Activated CD4-positive, alpha-beta T cell treated with anti-CD3 and anti-CD28 coated beads for 4 hours (primary cell): ENCODE data around the gene CHST9.

Source experiments
- DNase-seq, 2 donors: peaks; one replicate each; pipeline ENCODE4 v3.0.0-alpha.2; 2020

The CHST9 gene

DNA sequence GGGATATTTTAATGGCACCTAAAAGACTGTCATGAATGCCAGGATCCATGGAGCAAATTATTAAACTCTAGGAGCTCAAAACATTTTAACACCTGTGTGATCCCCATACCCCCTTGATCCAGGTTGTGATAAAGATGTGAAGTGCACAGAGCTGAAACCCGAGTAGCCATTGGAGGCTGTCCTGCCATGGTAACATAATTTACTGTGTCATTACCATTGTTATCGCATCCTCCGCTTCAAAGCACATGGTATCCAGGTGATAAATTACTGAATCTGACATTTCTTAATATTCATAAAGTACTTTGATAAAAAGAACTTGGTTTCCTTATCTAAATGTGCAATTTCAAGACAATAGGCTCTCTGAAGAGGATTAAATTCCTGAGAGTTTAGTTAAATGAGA, 109.3 kb downstream of the CHST9 start:
- no peak for DNase-seq

DNA sequence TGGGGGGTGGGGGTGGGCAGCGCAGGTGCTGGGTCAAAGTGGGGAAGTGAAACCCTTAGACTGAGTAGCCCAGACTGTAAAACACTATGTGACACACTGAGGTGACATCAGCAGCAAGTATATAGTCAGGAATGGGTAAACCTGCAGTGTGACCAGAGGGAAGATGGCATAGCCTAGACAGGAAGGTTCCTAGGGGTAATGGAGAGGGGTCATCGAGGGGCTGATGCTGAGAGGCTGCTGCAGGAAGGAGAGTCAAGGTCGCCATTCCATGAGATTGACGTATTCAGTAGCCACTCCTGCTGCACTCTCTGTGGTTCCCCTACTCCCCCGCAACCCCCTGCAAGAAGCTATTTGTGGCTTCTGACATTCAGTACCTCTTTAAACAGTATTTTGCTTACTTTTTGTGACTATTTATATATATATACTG, 111.7 kb downstream of the CHST9 start:
- no peak for DNase-seq

GRCh38 chr18:27064673-27065072, 120.4 kb downstream of the CHST9 start:
- DNase-seq, result no peak

GRCh38 chr18:27062802-27063201, 122.3 kb downstream of the CHST9 start:
- no peak for DNase-seq

- no peak for DNase-seq
Observed at GRCh38 chr18:27061488-27062095, 123.5 kb downstream of the CHST9 start.

GRCh38 chr18:27057519-27058234, 127.4 kb downstream of the CHST9 start:
- DNase-seq, result no peak

DNA sequence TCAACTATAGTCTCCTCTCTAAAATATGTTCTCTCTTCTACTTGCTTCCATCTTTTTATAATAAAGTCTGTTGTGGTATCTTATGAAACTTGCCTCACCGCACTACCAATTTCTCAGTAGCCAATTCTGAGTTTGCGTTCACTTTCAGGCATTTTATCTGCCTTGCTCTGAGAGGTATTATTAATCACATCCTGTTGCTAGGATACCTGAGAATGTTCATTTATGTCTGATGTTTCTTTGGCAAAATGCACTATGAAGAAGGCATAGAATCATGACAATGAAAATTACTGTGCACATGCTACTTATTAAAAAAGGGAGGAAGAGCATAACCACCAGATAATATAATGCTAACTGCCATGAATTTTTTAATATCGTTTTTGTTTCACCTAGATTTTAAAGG, 130.2 kb downstream of the CHST9 start:
- DNase-seq, result no peak

DNA sequence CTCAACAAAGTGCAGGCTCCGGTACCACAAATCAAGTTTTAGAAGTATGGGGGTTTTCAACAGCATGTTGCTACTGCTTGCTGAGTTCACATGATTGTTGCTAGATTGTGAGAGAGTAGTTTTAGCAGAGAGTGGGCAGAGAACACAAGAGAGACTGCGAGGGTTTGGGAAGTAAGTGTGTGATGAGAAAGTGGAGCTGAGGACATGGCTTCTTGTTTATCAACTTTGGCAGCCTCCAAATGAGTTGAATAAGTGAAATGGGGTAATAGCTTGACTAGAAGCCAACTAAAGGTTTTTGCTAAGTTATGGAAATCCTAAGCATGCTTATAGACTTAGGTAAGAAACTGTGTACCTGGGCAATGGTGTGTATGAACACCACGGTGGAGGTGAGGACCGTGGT, 135.1 kb downstream of the CHST9 start:
- DNase-seq, result no peak

DNA sequence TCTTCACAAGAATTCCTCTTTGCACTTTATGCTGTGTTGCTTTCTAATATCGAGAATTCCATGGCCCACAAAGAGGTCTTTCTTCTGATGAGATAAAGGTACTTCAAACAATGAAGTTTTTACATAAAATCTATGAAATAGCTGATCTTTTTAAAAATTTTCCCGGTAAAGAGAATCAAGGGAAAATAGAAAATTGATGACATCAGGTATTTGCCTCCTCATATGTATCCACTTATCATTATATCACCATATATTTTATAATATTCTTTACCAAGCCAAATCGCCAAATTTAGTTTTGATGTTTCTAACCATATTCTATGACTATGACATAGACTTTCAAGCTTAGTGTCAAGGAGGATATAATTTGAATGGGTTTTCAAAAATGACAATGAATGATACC, 139.8 kb downstream of the CHST9 start:
- DNase-seq, result no peak

DNA sequence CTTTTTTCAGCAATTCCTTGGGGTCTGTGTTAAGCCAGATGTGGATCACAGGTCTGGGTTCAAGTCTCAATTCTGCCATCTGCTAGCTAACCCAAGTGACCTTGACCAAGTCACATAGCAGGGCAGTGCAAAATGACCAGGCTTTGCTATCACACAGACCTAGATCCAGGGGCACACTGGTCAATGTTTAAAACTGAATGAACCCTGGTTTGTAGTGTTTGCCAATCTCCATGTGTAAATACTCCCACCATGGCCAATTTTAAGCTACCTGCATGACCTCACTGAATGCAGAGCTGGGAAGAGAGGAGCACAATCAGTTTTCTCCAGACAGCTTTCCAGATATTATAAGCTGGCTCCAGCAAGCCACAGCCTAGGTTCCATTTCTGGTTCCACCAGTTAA, 142.9 kb downstream of the CHST9 start:
- DNase-seq, result no peak

DNA sequence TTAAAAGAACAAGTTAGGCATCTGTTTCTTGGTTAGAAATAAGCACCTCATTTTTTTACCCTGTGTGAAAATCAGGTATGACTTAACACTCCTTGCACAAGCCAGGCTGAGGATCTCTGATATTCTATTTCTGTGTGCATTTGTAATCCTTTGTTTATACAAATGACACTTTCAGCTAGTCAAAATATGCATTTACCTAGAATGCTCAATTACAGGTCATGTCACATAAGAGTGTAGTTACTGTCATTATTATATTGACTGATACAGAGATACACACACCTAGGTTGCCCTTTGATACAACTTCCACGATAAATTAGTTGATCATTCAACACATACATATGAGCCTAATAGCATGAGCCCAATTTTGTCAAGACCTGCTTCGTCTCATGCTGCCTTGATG, 144.3 kb downstream of the CHST9 start:
- DNase-seq, result no peak

GRCh38 chr18:27033722-27034121, 151.4 kb downstream of the CHST9 start:
- no peak for DNase-seq

GRCh38 chr18:27030421-27030820, 154.7 kb downstream of the CHST9 start:
- no peak for DNase-seq

GRCh38 chr18:27022477-27022876, 162.6 kb downstream of the CHST9 start:
- DNase-seq, result no peak

DNA sequence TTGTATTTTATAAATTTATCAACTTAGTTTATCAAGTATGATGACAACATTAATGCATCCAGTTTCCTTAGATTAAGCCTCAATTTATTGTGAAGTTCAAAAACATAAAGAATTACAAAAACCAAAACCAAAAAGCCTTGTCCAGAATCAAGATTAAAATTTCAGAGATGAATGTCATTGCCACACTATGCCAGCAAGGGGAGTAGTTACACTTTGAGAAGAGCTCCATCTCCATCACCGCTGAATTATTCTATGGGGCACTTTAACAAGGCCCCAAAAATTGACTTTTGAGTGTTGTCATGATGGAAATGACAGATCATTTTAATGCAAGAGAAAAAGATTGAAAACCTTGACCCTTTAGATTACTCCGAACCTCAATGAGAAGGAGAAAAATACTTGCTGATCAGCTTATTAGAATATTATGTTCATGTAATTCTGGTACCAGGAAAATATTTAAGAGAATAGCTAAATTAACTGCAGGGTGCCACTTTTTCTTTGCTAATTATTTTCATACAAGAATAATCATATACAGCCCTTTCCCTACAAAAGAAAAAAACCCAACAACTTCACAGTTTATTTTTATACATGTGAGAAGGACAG, 167.1 kb downstream of the CHST9 start:
- DNase-seq, result no peak

DNA sequence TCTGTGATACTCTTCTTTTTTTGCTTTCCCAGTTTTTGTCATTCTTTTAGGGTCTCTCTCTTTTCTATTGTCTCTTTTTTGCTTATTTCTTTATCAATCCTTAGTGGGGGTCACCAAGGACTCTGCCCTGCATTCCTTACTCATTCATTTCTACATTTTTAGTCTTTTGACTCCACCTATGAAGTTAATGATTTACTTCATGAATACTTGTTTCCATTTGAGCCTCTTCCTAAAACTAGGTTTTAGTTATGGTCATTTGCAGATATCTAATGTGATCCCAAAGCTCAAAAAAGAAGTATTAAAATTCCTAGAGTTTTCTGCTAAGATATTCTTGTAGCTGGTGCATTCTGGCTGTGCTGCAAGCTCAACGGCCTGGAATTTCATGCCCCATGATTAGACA, 170.3 kb downstream of the CHST9 start:
- DNase-seq, result no peak

GRCh38 chr18:27010784-27011183, 174.3 kb downstream of the CHST9 start:
- DNase-seq, result no peak

GRCh38 chr18:27009293-27009692, 175.8 kb downstream of the CHST9 start:
- DNase-seq, result no peak

- no peak for DNase-seq
Observed at GRCh38 chr18:27008575-27008974, 176.5 kb downstream of the CHST9 start.

GRCh38 chr18:27007880-27008279, 177.2 kb downstream of the CHST9 start:
- DNase-seq, result no peak

GRCh38 chr18:27005589-27005988, 179.5 kb downstream of the CHST9 start:
- DNase-seq, result no peak

DNA sequence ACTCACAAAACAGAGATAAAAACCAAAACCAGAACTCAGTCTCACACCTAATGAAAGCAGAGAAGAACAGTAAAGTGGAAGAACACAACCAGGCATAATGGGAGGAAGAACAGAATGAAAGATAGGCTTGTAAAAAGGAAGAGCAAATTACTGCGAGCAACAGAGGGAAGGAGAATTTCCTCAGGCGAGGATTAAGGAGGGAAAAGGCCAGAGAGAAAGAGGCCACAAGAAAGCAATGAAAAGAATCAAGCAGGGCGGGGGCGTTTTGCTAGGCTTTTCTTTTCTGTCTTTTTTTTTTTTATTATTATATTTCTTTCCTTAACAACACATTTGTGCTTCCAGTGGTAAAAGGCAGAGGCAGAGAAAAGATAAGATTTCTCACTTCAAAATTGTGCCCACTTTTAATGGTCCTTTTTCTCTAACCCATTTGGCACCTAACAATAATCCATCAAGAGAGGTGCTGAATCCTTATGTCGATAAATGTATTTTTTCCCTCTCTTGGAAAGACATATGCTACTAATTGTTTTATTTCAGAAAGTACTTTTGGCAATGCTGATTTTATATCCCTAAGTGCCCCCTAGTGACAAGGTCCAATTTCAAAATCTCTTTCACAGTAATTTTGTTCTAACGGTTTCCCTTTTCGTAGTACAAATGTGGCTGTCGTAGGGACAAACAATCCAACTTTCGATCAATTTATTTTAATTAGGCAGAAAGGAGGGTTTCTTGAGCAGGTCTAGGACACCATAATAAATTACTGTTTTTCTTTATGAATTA, 180.9 kb downstream of the CHST9 start:
- no peak for DNase-seq

DNA sequence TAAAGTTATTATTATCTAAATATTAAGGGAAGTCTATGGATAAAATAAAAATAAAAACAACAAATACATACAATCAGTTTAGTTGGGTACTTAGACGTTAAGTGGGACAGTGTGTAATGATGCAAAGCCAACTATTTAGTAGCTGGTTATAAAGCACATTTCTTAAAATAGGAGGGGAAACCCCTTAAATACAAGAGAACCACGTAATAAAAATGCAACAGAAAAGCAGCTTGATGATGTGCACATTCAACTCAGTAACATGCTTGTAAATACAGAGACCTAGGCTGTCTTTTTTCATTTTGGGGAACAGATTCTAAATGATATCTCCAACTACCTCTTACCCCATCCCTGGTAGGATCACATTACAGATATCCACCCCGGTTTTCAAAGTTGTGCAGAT, 185.3 kb downstream of the CHST9 start:
- no peak for DNase-seq

DNA sequence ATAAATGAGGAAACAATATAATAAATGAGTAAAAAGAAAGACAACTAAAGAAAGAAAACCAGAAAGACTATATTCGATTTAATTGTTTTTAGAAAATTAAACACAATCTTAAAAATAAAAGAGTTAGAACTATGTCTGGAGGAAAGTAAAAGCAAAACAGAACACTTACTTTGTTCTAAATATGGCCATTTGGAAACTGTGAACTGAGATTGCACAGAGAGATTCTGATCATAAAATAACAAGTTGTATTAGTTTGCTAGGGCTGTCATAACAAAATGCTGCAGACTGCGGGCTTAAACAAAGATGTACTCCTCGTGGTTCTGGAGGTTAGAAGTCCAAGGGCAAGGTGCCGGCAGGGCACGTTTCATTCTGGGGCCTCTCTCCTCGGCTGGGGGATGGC, 191.5 kb downstream of the CHST9 start:
- no peak for DNase-seq
